Inflammatory macrophage treated with lipopolysaccharide for 4 hours (primary cell): Measurements from ENCODE around the gene HIGD2A.
A peak's percentile ranks its signal among the peaks of the same experiment; 100 is the strongest.

Experiments
- DNase-seq: peaks from one replicate; pipeline ENCODE4 v3.0.0-alpha.2; 2020

Gene HIGD2A

DNA sequence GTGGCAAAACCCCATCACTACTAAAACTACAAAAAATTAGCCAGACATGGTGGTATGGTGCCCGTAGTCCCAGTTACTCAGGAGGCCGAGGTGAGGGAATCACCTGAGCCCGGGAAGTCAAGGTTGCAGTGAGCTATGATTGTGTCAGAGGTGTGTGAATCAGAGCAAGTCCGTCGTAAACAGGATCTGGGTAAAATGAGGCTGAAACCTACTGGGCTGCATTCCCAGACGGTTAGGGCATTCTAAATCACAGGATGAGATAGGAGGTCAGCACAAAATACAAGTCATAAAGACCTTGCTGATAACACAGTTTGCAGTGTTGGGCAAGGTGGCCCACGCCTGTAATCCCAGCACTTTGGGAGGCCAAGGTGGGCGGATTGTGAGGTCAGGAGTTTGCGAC is 29.7 kb downstream of the HIGD2A start:
- DNase-seq = no peak

DNA sequence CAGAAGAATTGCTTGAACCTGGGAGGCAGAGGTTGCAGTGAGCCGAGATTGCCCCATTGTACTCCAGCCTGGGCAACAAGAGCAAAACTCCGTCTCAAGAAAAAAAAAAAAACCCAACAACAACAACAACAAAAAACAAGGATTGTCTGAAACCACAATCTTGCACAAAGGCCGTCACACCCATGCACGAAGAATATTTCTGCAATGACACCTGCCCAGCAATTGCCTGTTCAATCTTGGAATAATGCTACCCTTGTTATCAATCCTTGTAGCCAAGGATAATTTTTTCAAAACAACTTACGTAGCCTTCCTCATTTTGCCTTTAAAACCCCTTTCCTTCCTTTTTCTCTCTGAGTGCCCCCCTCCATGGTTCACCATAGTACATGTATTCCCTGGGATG is 31.5 kb downstream of the HIGD2A start:
- no peak for DNase-seq

DNA sequence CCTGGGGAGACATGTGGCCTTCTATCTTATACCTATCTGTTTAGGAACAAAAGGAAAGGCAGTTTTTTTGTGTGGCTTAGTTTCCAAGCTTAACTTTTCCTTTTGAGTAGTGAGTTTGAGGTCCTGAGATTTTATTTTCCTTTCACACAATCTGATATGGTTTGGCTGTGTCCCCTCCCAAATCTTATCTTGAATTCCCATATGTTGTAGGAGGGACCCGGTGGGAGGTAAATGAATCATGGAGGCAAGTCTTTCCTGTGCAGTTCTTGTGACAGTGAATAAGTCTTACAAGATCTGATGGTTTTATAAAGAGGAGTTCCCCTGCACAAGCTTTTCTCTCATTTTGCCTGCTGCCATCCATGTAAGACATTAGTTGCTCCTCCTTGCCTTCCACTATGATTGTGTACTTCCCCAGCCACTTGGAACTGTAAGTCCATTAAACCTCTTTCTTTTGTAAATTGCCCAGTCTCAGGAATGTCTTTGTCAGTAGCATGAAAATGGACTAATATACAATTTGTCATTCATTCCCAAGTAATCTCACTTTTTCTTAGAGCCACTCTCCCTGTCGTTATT is 32.5 kb downstream of the HIGD2A start:
- DNase-seq = peak; percentile 7

DNA sequence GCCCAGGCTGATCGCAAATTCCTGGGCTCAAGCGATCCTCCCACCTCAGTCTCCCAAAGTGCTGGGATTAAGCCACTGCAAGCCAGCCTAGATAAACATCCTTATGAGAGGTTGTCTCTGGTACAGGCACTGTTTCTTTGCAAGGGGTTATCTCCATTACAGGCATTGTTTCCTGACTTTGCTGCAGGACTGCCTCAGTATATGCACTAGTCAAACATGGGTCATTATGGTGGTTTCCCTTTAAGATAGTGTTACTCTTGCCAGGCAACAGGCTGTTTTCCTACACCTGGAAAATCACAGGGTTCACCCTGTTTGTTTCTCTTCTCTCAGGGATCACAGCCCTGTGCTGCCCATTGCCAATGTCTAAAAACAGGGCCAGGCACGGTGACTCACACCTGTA is 35.6 kb downstream of the HIGD2A start:
- DNase-seq = no peak

DNA sequence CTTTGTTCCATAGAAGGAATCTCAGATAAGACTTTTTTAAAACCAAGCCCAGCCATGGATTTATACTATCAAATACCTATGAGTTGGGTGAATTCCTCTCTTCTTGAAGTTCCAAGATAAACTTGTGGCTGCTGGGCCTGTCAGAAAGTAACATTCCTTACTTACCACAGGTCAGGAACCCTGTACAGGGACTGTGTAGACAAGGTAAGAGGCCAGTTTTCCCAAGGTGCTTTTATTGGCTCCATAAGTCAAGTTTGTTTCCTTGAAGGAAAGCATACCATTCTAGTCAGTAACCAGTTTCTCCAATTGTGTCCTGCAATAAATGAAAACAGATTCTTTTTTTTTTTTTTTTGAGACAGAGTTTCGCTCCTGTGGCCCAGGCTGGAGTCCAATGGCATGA is 36.6 kb downstream of the HIGD2A start:
- DNase-seq = no peak

DNA sequence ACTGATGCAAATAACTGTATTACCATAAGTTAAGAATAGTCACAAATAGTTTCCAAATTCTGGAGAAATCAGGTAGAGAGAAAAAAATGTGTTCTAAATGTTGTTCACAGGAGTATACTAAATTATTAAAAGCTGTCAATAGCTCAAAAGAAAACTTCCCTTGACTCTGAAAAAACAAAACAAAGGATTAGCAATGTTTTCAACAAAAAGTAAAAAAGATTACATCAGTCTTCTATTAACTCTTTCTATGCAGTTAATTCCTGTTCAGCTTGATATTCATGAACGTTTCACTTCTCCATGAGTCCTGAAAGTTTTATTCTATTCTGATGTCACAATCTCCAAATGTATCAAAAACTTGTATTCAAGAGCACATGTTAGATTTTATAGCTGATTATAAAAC is 37.2 kb downstream of the HIGD2A start:
- no peak for DNase-seq

DNA sequence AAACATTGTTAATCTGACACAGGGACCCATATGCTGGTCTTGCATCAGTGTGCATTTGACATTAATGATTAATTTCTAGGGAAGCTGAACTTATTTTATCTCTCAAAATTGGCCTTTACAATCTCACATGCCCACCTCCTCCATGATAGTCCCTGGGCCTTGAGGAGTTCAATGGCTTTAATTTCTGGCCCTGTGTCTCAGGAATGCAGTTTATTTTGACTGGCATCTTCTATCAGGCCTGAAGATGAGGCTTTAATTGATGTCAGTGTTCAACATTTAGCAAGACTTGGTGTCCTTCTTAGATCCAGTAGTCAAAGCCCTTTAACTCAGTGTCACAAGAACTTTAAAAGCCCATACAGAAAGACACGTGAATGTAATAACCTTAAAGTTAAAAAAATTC is 38.3 kb downstream of the HIGD2A start:
- no peak for DNase-seq

DNA sequence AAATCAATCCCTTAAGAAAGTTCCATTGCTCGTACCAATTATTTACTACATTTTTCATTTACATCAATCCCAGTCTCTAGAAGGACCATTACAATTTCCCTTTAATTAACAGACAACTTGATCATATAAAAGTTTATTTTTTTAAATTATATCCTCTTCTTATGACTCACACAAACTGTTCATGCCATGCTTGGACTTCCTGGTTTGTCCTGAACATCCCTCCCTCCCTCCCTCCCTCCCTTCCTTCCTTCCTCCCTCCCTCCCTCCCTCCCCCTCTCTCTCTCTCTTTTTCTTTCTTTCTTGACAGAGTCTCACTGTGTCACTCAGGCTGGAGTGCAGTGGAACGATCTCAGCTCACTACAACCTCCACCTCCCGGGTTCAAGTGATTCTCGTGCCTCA is 39.4 kb downstream of the HIGD2A start:
- DNase-seq = no peak

DNA sequence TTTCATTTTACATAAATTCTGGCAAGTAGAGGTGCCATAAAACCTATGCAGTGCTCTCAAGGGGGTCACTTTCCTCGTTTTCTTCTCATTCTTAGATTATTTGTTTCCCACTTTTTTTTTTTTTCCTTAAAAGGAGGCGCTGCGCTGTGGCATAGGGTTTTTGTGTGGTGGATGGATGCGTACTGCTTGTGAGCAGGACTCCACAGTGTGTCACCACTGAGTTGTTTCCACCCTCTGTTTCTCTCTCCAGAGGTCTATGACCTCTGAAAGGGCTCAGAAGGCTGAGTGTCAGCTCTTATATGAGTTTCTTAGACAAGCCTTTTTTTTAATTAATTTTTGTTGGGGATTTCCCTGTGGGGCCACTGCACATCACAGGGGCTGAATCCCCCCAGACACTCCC is 41.4 kb downstream of the HIGD2A start:
- DNase-seq = no peak

DNA sequence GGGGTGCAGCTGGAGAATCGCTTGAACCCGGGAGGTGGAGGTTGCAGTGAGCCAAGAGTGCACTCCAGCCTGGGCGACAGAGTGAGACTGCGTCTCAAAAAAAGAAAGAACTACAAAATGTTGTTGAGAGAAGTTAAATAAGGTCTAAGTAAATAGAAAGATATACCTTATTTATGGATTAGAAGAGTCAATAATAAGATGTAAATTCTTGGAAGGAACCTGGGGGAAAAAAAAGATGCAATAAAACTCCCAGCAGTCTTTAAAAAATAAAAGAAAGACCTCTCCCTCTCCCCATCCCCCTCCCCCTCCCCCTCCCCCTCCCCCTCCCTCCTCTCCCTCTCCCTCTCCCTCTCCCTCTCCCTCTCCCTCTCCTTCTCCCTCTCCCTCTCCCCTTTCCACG is 44.2 kb downstream of the HIGD2A start:
- DNase-seq = no peak

DNA sequence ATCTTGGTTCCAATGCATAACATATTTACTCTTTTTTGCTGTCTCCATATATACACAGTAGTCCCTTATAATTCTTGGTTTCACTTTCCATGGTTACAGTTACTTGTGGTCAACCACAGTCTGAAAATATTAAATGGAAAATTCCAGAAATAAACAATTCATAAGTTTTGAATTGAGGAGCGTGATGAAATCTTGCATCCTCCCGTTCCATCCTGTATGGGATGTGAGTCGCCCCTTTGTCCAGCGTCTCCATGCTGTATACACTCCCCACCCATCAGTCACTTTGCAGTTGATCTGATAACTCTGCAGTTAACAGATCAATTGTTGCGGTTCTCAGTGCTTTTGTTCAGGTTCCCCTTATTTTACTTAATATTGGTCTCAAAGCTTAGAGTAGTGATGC is 48.1 kb downstream of the HIGD2A start:
- peak; percentile 63 for DNase-seq

DNA sequence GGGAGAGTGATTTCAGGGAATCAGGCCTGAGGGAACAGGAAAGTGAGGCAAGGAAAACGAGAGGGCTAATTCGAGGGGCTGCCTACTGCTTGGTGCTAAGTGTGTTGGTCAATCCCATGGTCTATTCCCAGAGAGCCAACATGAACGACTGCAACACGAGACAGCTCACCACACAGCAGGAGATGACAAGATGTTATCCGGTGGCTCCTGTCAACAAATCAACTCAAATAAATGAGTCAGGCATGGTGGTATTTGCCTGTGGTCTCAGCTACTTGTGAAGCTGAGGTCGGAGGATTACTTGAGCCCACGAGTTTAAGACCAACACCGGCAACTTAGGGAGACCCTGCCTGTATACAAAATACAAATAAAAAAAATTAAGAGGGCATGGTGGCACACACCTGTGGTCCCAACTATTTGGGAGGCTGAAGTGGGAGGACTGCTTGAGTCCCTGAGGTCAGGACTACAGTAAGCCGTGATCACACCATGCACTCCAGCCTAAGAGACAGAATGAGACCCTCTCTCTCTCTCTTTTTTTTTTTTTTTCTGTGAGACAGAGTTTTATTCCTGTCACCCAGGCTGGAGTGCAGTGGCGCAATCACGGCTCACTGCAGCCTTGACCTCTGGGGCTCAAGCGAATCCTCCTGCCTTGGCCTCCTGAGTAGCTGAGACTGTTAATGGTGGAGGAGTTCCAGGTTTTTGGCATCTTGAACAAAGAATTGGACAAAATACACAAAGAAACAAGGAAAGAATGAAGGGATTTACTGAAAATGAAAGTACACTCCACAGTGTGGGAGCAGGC is 50.6 kb downstream of the HIGD2A start:
- no peak for DNase-seq
